ENCODE data around the gene AVL9. TPM values are rescaled to one million over a fixed set of nuclear protein-coding genes. Genes with fewer than 3 reads are reported as not detected.

The AVL9 gene
- total and polyA plus RNA-seq, 9 of the 15 experiments (the other 6 are each of a cell fraction or from before 2014, with no cell fraction given) = 6.4 to 66.2 (median 30.1) TPM

DNA sequence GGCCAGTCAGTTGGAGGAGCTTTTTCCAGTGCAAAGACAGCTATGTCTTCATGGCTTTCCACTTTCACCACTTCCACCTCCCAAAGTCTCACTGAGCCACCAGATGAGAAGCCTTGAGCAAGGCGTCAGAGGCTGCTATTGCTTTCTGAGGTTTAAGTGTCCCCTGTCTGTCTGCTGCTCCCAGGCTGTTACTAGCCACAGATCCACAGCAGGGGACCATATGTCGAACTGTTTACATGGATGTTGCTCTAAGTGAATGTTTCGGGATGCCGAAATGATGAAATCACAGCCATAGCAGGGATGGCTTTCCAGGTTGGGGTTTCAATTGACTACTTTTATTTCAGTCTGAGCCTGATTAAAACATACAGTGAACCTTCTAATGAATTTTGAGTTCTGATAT, 88.5 kb downstream of the AVL9 start:
- peaks cover 0 to 16% of the 10 kb centered on the region in 2 experiments; a peak in 3 of 5 replicates for H3K4me1 ChIP-seq (replicated peaks in 1 of 2; ENCODE audit: control insufficient read depth in 2 of 2, insufficient read depth in 2 of 2, low read length in 2 of 2)
- ChIA-PET POLR2A (interaction anchor here (1.2 kb wide), 1 partner anchor 39 kb away, joined by 3 read pairs; no protein-coding TSS in a partner anchor), CTCF (ENCODE audit: low intra/inter-chr PET ratio) (no interaction called here)
- no peak overlapping the region for H3K9ac ChIP-seq (ENCODE audit: insufficient read depth in 1 of 2, low read depth in 2 of 2, low read length in 2 of 2)
- no TSS peak for BruUV-seq (replicated peaks)
- no peak overlapping the region for H2AFZ ChIP-seq (ENCODE audit: low read depth, low read length)
- H3K4me2 ChIP-seq (ENCODE audit: insufficient read depth, low read length) = no peak overlapping the region
- H3K4me3 ChIP-seq = no peak overlapping the region
- H4K20me1 ChIP-seq (replicated peaks; ENCODE audit: control insufficient read depth, insufficient read depth, low read length) = no peaks in the 10 kb centered on the region
- H3K9me1 ChIP-seq (ENCODE audit: control insufficient read depth, insufficient read depth, low read length) = no peaks in the 10 kb centered on the region
- ATAC-seq (no peak), DNase-seq (ENCODE audit: extremely low read depth in 1 of 4, low spot score in 3 of 4) (no peak), FAIRE-seq (no peak)
- H3K27me3 ChIP-seq (ENCODE audit: control insufficient read depth in 2 of 2, insufficient read depth in 2 of 2, low read length in 2 of 2) = no peaks in the 10 kb centered on the region
- H3K36me3 ChIP-seq (ENCODE audit: control insufficient read depth, insufficient read depth, low read length) = peaks cover 83% of the 10 kb centered on the region
- WGBS (ENCODE audit: insufficient coverage, low coverage, missing lambda C conversion rate) = 94% methylated on average over 4 of the region's 4 CpGs
- H3K79me2 ChIP-seq (ENCODE audit: control insufficient read depth, insufficient read depth, low read length) = no peaks in the 10 kb centered on the region
- intact Hi-C loops (cut with micrococcal nuclease) = no loop called here
- H3K9me3 ChIP-seq (replicated peaks; ENCODE audit: control insufficient read depth, insufficient read depth, low read depth, low read length) = no peaks in the 10 kb centered on the region
- in situ Hi-C loops (cut with MboI) = no loop called here
- H3K27ac ChIP-seq (ENCODE audit: extremely low read depth, low read depth, low read length) = no peak overlapping the region
- TF ChIP-seq ETV6 (IDR thresholded peaks at IDR 0.05; ENCODE audit: borderline replicate concordance in 1 of 2, low read depth in 2 of 2, low read length in 1 of 2) = no peak
- TF ChIP-seq ETV6 (CRISPR knock-in tag; IDR thresholded peaks at IDR 0.05; ENCODE audit: borderline replicate concordance) = no peak
- no peak for TF ChIP-seq RAD51 (IDR thresholded peaks at IDR 0.05; ENCODE audit: borderline replicate concordance, low read depth)

DNA sequence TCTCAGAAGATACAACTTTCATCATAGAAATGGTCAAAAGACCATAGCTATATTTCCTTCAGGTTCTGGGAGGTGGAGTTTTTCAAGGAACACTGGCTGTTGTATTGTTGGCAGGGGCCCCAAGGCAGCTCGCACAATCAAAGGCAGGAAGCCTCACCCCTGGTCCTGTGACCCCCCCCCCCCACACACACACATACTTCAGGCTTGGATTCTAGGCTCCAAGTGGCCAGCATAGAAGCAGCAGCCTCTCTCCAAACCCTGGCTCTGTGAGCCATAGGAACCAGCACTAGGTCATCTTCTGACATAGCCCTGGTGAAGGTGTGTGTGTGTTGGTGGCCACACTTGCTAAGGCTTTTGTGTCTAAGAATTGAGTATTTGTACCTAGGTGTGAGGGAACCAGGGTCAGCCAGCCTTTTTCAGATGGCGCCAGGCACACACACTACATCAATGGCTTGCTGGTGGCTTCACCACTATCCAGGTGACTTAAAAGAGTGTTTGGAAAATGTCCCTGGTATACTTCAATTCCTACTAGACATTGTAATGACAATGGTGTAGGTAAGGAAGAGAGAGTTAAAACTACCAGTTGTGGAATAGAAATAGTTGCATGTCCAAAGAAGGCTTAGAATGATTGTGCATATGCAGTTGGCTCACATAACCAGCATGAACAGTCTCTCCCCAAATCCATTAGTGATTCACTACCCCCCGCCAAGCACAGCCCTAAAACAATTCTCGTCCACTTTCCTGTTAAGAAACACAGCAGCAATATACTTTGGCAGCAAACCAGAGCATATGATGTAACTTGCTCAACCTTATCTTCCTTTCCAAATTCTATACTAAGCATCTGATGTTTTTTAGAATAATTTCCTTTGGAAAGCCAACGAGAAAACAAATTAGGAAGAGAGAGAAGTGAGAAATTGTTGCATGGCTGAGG, 91.3 kb downstream of the AVL9 start:
- ATAC-seq (peak; percentile 75), DNase-seq (ENCODE audit: extremely low read depth in 1 of 4, low spot score in 3 of 4) (peak; percentile 21 to 47 (median 31)), FAIRE-seq (peak; percentile 80)
- Histone ChIP-seq H3K36me3 (ENCODE audit: control insufficient read depth, insufficient read depth, low read length) (peaks cover 72% of the 10 kb centered on the region; the same call in 2 of the 3 replicates), H3K4me1 (replicated peaks in 1 of 2; ENCODE audit: control insufficient read depth in 2 of 2, insufficient read depth in 2 of 2, low read length in 2 of 2) (peaks cover 0 to 16% of the 10 kb centered on the region in 2 experiments; a peak in 3 of 5 replicates), H4K20me1 (replicated peaks; ENCODE audit: control insufficient read depth, insufficient read depth, low read length) (no peaks in the 10 kb centered on the region), H3K4me3 (no peak overlapping the region), H3K27me3 (ENCODE audit: control insufficient read depth in 2 of 2, insufficient read depth in 2 of 2, low read length in 2 of 2) (no peaks in the 10 kb centered on the region), H3K9me3 (replicated peaks; ENCODE audit: control insufficient read depth, insufficient read depth, low read depth, low read length) (no peaks in the 10 kb centered on the region), H3K9me1 (ENCODE audit: control insufficient read depth, insufficient read depth, low read length) (no peaks in the 10 kb centered on the region), H3K9ac (ENCODE audit: insufficient read depth in 1 of 2, low read depth in 2 of 2, low read length in 2 of 2) (no peak overlapping the region; a peak in 1 of 4 replicates), H3K79me2 (ENCODE audit: control insufficient read depth, insufficient read depth, low read length) (no peaks in the 10 kb centered on the region), H3K4me2 (ENCODE audit: insufficient read depth, low read length) (no peak overlapping the region), H3K27ac (ENCODE audit: extremely low read depth, low read depth, low read length) (peak overlapping the region; percentile 50; the same call in 2 of the 3 replicates), H2AFZ (ENCODE audit: low read depth, low read length) (no peak overlapping the region)
- intact Hi-C loops (cut with micrococcal nuclease) = loop anchor here (5.0 kb wide), 1 partner anchor 86 kb away; no protein-coding TSS in a partner anchor
- POLR2A ChIA-PET = no interaction called here
- 41% methylated on average over 5 of the region's 5 CpGs for WGBS (ENCODE audit: insufficient coverage, low coverage, missing lambda C conversion rate)
- BruUV-seq (replicated peaks) = no TSS peak
- CTCF ChIA-PET (ENCODE audit: low intra/inter-chr PET ratio) = no interaction called here
- in situ Hi-C loops (cut with MboI) = no loop called here
- TF ChIP-seq ZNF766 (CRISPR knock-in tag; conservative IDR thresholded peaks at IDR 0.05) (0 out of 2 replicates have a peak, but pooled peaks have one; percentile 53), POLR2AphosphoS2 (IDR thresholded peaks at IDR 0.05; ENCODE audit: low read length) (peak; percentile 57), SMAD2 (IDR thresholded peaks at IDR 0.05; ENCODE audit: low read depth, low read length) (no peak), ASH1L (IDR thresholded peaks at IDR 0.05; ENCODE audit: borderline replicate concordance, low read depth, partially characterized antibody) (no peak), BACH1 (tag; IDR thresholded peaks at IDR 0.05) (0 out of 2 replicates have a peak, but pooled peaks have one; percentile 27), DPF2 (IDR thresholded peaks at IDR 0.05) (peak; percentile 48; the same call in 1 of the 2 replicates), CEBPG (CRISPR knock-in tag; IDR thresholded peaks at IDR 0.05) (peak; percentile 40; the same call in 1 of the 2 replicates), CEBPG (tag; conservative IDR thresholded peaks at IDR 0.05 in 1 of 2, IDR thresholded peaks at IDR 0.05 in 1 of 2) (peak; percentile 79 to 91), ZNF253 (CRISPR knock-in tag; conservative IDR thresholded peaks at IDR 0.05) (no peak), NFIC (IDR thresholded peaks at IDR 0.05) (peak; percentile 68), TRIM24 (IDR thresholded peaks at IDR 0.05) (peak in 1 of 2 experiments; percentile 7; a peak in 1 of 4 replicates)

Measured in K562 (cell line).